DMS153 (cell line): ENCODE measurements around the gene PTPRO.

Source experiments
- DNase-seq: peaks from one replicate; lab custom pipeline; 2025; lab: John Stamatoyannopoulos, UW

The PTPRO gene

GRCh38 chr12:15350643-15351042 is 28.3 kb downstream of the PTPRO start:
- DNase-seq: no peak

- DNase-seq: no peak
Observed at GRCh38 chr12:15355766-15356165, 33.5 kb downstream of the PTPRO start.

- DNase-seq: peak; percentile 69
Observed at GRCh38 chr12:15356951-15357364, 34.6 kb downstream of the PTPRO start.

DNA sequence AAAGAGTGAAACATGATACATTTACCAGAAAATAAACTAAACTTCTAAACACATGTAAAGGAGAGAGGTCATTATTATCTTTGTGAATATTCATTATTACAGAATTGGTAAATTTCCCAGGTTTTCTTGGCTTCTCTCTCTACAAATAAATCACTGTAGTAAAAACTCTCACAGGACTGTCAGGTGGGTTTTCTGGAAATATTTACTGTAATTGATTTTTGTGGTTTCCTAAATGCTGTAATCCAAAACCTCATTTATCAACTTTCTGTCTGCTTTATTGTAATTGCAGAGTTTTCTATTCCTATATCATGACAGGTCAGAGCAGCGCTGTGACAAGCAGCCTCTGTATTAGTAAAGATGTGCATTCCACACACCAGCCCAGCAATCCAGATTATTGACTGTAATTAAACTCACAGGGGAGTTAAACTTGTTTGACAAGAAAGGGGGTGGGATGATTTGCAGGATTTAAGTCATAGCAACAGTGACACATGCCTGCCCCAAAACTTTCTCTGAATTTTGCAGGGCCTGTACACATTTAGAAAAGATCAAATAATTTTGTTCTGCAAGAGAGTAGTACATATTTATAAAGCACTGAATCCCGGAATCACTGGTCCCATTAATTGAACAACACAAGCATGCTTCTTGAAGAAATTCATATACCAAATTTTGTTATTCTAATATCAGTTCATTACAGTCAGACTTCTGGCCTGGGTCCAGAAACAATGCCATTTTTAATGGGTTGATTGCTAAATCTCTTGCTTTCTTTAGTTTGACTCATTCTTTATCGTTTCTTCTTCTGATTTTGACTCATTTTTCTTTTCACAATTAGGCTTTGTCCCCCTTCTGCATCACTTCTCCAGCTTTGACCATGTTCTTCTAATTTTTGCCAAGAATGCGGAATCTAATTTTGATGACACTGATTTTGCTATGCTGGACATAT is 42.2 kb downstream of the PTPRO start:
- DNase-seq: no peak

- no peak for DNase-seq
Observed at GRCh38 chr12:15368812-15369211, 46.5 kb downstream of the PTPRO start.

DNA sequence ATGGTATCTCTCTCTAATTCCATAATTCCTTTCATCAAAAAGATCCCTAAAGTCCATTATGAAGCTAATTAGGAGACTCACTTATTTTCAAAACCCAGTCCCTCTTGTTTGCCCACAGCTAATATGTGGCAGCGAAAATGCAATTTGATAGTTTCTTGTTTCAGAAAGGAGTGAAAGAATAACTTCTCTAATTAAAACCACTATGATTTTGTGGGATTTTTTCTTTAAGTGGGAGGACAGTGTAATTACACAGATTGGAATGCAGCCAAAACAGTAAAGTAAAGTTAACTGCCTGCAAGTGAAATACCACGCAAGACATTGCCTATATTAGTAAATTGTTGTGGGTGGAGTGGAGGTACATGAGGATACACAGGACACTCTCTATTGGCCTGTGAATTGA is 50.0 kb downstream of the PTPRO start:
- no peak for DNase-seq

- no peak for DNase-seq
Observed at GRCh38 chr12:15387772-15388171, 65.5 kb downstream of the PTPRO start.

GRCh38 chr12:15389561-15389960 is 67.3 kb downstream of the PTPRO start:
- DNase-seq: no peak

GRCh38 chr12:15393037-15393436 is 70.7 kb downstream of the PTPRO start:
- no peak for DNase-seq

DNA sequence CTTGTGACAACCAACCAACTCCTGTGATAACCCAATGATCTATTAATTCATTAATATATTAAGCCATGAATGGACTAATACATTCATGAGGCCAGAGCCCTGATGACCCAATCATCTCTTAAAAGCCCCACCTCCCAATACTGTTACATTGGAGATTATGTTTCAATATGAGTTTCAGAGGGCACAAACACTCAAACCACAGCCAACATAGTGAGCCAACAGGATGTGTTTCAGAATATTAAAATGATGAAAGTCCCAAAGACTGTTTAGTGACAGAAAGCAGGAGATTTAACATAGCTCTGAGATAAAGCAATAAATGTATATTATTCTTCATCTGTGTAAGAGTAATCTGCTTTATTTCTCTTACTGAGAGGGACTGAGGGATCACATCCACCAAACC is 71.7 kb downstream of the PTPRO start:
- no peak for DNase-seq

- DNase-seq: no peak
Observed at GRCh38 chr12:15404485-15404884, 82.2 kb downstream of the PTPRO start.

- no peak for DNase-seq
Observed at GRCh38 chr12:15405606-15406005, 83.3 kb downstream of the PTPRO start.

GRCh38 chr12:15407025-15407424 is 84.7 kb downstream of the PTPRO start:
- no peak for DNase-seq

GRCh38 chr12:15411842-15412241 is 89.5 kb downstream of the PTPRO start:
- no peak for DNase-seq

DNA sequence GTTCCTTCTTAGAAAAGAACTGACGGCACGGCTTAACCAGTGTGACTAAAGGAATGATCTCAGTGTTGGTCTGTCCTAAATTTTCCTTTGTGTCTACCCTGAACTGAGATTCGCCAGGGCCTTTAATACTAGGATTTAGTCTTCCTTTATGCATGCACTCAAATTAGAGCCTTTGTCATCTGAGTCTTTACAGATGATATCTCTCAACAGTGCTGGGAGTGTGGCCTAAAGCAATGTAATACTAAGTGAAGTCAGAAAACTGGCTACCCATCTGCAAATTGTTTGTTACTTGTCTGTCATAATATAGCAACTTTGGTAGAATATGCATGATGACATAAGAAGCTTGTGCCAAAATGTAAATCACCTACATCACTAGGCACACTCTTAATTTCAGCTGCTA is 95.4 kb downstream of the PTPRO start:
- DNase-seq: no peak

DNA sequence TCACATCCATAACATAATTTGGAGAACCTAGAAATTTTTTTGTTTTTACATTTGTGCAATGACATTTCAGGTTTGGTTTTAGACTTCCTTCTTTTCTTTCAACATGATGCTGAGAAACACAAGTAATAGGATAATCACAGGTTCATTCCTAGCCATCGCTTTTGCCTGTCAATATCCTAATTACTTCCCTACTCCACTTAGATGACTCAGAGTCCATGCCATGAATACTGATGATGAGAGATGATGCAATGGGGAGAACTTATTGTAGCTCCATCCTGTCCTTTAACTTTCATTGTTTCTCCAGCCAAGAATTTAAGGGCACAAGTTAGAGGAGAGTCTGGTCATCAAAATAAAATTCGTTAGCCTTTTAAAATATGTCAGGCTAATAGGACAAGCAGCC is 101.3 kb downstream of the PTPRO start:
- no peak for DNase-seq

DNA sequence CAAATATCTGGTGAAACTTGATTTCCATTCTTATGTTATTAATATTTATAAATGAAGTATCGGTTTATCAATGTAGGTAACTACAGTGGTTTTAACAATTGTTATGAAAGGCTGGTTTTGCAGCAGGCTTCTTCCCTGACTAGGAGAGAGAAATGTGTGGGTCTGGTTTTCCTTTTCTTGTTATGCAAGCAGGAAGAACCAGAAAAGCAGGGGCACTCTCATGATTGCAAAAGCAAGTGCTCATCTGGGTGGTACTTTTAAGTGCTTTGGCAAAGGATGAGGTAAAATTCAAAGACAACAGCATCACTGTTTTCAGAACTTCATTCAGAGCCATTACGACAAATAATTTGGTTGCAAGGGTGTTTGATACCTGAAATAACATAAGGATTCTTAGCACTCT is 105.6 kb downstream of the PTPRO start:
- DNase-seq: no peak

GRCh38 chr12:15428632-15429031 is 106.3 kb downstream of the PTPRO start:
- no peak for DNase-seq

- no peak for DNase-seq
Observed at GRCh38 chr12:15429262-15429661, 107.0 kb downstream of the PTPRO start.

GRCh38 chr12:15435597-15435996 is 113.3 kb downstream of the PTPRO start:
- no peak for DNase-seq

DNA sequence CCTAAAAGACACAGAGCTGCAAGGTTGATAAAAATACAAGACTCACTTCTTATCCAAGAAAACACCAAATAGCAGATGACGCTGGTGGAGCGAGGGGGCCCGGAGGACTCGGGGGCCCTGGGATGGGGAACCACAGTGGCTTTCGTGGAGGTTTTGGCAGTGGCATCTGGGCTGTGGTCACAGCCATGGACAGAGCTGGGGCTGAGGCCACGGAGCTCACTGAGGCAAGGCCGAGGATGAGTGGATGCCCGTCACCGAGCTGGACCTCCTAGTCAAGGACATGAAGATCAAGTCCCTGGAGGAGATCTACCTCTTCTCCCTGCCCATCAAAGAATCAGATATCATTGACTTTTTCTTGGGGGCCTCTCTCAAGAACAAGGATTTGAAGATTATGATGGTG is 117.2 kb downstream of the PTPRO start:
- DNase-seq: no peak

DNA sequence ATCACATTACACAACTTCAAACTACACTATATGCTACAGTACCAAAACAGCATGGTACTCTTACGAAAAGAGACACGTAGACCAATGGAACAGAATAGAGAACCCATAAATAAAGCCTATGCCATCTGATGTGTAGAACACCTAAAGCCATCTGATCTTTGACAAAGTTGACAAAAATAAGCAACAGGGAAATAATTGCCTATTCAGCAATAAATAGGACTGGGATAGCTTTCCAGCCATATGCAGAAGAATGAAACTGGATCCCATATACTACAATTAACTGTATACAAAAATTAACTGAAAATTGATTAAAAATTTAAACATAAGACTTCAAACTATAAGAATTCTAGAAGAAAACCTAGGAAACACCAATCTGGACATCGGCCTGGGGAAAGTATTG is 120.7 kb downstream of the PTPRO start:
- DNase-seq: no peak

- DNase-seq: no peak
Observed at GRCh38 chr12:15443611-15444010, 121.3 kb downstream of the PTPRO start.

GRCh38 chr12:15444523-15444922 is 122.2 kb downstream of the PTPRO start:
- DNase-seq: no peak
